Endothelial cell of umbilical vein (primary cell): Measurements from ENCODE around the gene NKAP. TPM values are rescaled to one million over a fixed set of nuclear protein-coding genes. Genes with fewer than 3 reads are reported as not detected.

Experiments
- BruUV-seq: library from RNA; stranded (reverse); fragments of 400-500 nt; replicated peaks from 2 replicates; lab custom pipeline; 2021; lab: Mats Ljungman, UMichigan
- CTCF ChIA-PET: fragments of 300-600, 350-600 bp; sonication (Branson Sonifier 250); formaldehyde crosslinking; loops from one replicate; lab custom pipeline; 2021; ENCODE audit warnings: antibody characterized with exemption, inconsistent platforms; lab: Charles Lee
- POLR2A ChIA-PET: fragments of 300-600, 350-600 bp; sonication (Branson Sonifier 250); formaldehyde crosslinking; loops from one replicate; lab custom pipeline; 2021; ENCODE audit warnings: antibody characterized with exemption, inconsistent platforms; lab: Charles Lee
- DNase-seq: peaks from one replicate; pipeline ENCODE4 v3.0.0-alpha.2; 2011; ENCODE audit warnings: low read depth, low spot score
- FAIRE-seq: peaks from 2 replicates; lab custom pipeline; 2011; peaks lifted over from hg19 to GRCh38; lab: Jason Lieb, UNC
- H2AFZ ChIP-seq: 2 replicates; pipeline ENCODE4 v1.6.0; 2012; ENCODE audit warnings: low read depth, low read length, control low read depth, inconsistent platforms
- H3K27ac ChIP-seq: 2 replicates; pipeline ENCODE4 v1.5.1; 2011; ENCODE audit warnings: low read depth, mild to moderate bottlenecking, control low read depth, low read length, moderate library complexity; ENCODE audit not compliant: insufficient read depth
- H3K27me3 ChIP-seq, 2 experiments: 2 replicates each; pipeline versions ENCODE4 v1.6.0 to v1.6.1; 2011; ENCODE audit warnings: low read length in 2 of 2, mixed read lengths in 1 of 2; ENCODE audit not compliant: control insufficient read depth in 2 of 2, insufficient read depth in 2 of 2
- H3K36me3 ChIP-seq, 2 experiments: 2 replicates in 1 of 2; 3 replicates in 1 of 2; pipeline ENCODE4 v1.5.1; 2011; ENCODE audit warnings: low read length in 2 of 2, mild to moderate bottlenecking in 1 of 2, moderate library complexity in 1 of 2; ENCODE audit not compliant: control insufficient read depth in 2 of 2, insufficient read depth in 2 of 2; ENCODE audit errors: extremely low read depth in 1 of 2
- H3K4me1 ChIP-seq: 3 replicates; pipeline ENCODE4 v1.5.1; 2011; ENCODE audit warnings: mild to moderate bottlenecking, low read length; ENCODE audit not compliant: control insufficient read depth, insufficient read depth; ENCODE audit errors: extremely low read depth
- H3K4me2 ChIP-seq: 2 replicates; pipeline ENCODE4 v1.6.1; 2011; ENCODE audit warnings: low read length, control low read depth, mixed read lengths; ENCODE audit not compliant: insufficient read depth
- H3K4me3 ChIP-seq, 3 experiments: fragments of 200-600 bp in 1 of 3; sonication (generic), shearing (Covaris generic) in 1 of 3; replicated peaks in 1 of 3; 2 replicates each; pipeline ENCODE4 v1.5.1; 2011 to 2016; ENCODE audit warnings: control low read depth in 3 of 3, low read length in 3 of 3, mild to moderate bottlenecking in 2 of 3, inconsistent platforms in 1 of 3, low read depth in 1 of 3, moderate library complexity in 1 of 3; ENCODE audit not compliant: insufficient read depth in 1 of 3
- H3K79me2 ChIP-seq: 2 replicates; pipeline ENCODE4 v1.6.0; 2012; ENCODE audit warnings: low read length, inconsistent platforms; ENCODE audit not compliant: control insufficient read depth, insufficient read depth
- H3K9ac ChIP-seq: replicated peaks from 2 replicates; pipeline ENCODE3; 2011; ENCODE audit warnings: low read length, control low read depth; ENCODE audit not compliant: insufficient read depth; ENCODE audit errors: extremely low read depth
- H3K9me1 ChIP-seq: replicated peaks from 3 replicates; pipeline ENCODE4 v1.6.0; 2011; ENCODE audit warnings: mild to moderate bottlenecking, low read length; ENCODE audit not compliant: control insufficient read depth, insufficient read depth; ENCODE audit errors: extremely low read depth
- H3K9me3 ChIP-seq: replicated peaks from 2 replicates; pipeline ENCODE4 v1.5.1; 2012; ENCODE audit warnings: low read length, inconsistent platforms; ENCODE audit not compliant: control insufficient read depth, insufficient read depth
- H4K20me1 ChIP-seq: replicated peaks from 2 replicates; pipeline ENCODE3; 2011; ENCODE audit warnings: mild to moderate bottlenecking, low read length; ENCODE audit not compliant: control insufficient read depth, insufficient read depth; ENCODE audit errors: extremely low read depth
- EZH2 ChIP-seq: IDR thresholded peaks from 2 replicates; pipeline ENCODE4 v1.6.1; 2012; ENCODE audit warnings: borderline replicate concordance, low read depth, mild to moderate bottlenecking, moderate library complexity, low read length, inconsistent platforms; ENCODE audit not compliant: severe bottlenecking
- FOS ChIP-seq: IDR thresholded peaks from 2 replicates; pipeline ENCODE4 v1.6.1; 2011; ENCODE audit warnings: mild to moderate bottlenecking, low read length, moderate library complexity, borderline replicate concordance; ENCODE audit not compliant: insufficient read depth
- MYC ChIP-seq: IDR thresholded peaks from one replicate; pipeline ENCODE4 v1.6.1; 2011; ENCODE audit warnings: mild to moderate bottlenecking, low read depth, low read length
- POLR2A ChIP-seq: IDR thresholded peaks from 2 replicates; pipeline ENCODE4 v1.6.1; 2012; ENCODE audit warnings: low read depth, mild to moderate bottlenecking, control low read depth, low read length
- POLR2AphosphoS5 ChIP-seq: IDR thresholded peaks from 2 replicates; pipeline ENCODE4 v1.6.1; 2012; ENCODE audit warnings: low read depth, mild to moderate bottlenecking, control low read depth, low read length, moderate library complexity; ENCODE audit not compliant: insufficient read depth
- dilution Hi-C: fragments of 300-500 bp; cut with MboI; formaldehyde crosslinking; loops from one replicate; pipeline ENCODE4 v1.15.0; 2019; ENCODE audit warnings: low sequenced_read_pairs; ENCODE audit not compliant: extremely low pct_ligation_motif_present
- intact Hi-C: fragments of 100-400 bp; cut with micrococcal nuclease; formaldehyde crosslinking; loops from one replicate; pipeline ENCODE4 v1.10.0; 2022
- polyA plus RNA-seq, 4 experiments: library from polyadenylated mRNA; depleted of rRNA in 3 of 4; stranded (reverse) in 3 of 4; unstranded in 1 of 4; fragments of >200 nt; gene quantifications; 2 replicates each; pipeline versions ENCODE4 v1.2.1 to v1.2.3, GENCODE V29; 2011 to 2012; ENCODE audit warnings: missing spikeins in 1 of 4
- total RNA-seq: library from RNA; stranded (reverse); gene quantifications from 2 replicates; pipeline ENCODE4 v1.2.3, GENCODE V29; 2021
- TF ChIP-seq, protein P1 (sequence below), 2 donors: IDR thresholded peaks; 1 replicate in 1 of 2; 2 replicates in 1 of 2; pipeline ENCODE4 v1.5.1; 2011; ENCODE audit warnings: low read length in 2 of 2, mild to moderate bottlenecking in 2 of 2, moderate library complexity in 2 of 2, control low read depth in 1 of 2, inconsistent platforms in 1 of 2, low read depth in 1 of 2; ENCODE audit not compliant: insufficient read depth in 1 of 2; ENCODE audit errors: extremely low read depth in 1 of 2
- TF ChIP-seq, protein P2 (sequence below): IDR thresholded peaks from 2 replicates; pipeline ENCODE4 v1.6.1; 2011; ENCODE audit not compliant: insufficient read depth, insufficient read length

Gene NKAP
- total and polyA plus RNA-seq, 2 donors (not counting 3 experiments of a cell fraction or from before 2014, with no cell fraction given), result 2.2 to 8.0 TPM

DNA sequence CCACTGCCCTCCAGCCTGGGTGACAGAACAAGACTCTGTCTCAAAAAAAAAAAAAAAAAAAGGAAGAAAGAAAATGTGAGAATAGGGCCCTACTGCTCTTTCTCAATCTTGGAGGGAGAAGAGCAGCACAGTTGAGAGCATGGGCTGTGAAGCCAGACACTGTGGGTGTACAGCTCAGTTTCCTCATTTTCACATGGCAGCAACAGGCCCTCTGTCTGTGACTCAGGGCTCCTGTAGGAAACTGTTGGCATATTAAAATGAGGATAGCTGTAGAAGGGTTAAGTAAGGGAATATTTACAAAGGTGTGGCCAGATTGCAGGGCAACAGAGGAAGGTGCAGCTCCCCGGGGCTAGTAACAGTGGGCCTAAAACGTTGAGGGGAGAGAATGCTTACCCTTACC is 44.4 kb downstream of the NKAP start:
- dilution Hi-C loops, result no loop called here
- Histone ChIP-seq H3K79me2 (no peaks in the 10 kb centered on the region), H3K27me3 (peaks cover 0 to 2% of the 10 kb centered on the region in 2 experiments), H3K4me2 (no peak overlapping the region), H3K27ac (no peak overlapping the region), H4K20me1 (no peaks in the 10 kb centered on the region), H2AFZ (no peak overlapping the region), H3K9ac (no peak overlapping the region), H3K9me3 (no peaks in the 10 kb centered on the region), H3K4me3 (no peak overlapping the region), H3K36me3 (no peaks in the 10 kb centered on the region), H3K9me1 (no peaks in the 10 kb centered on the region), H3K4me1 (no peaks in the 10 kb centered on the region)
- intact Hi-C loops, result no loop called here
- ChIA-PET POLR2A (no interaction called here), CTCF (no interaction called here)
- no peak for TF ChIP-seq MYC
- TF ChIP-seq FOS, result no peak
- TF ChIP-seq EZH2, result no peak
- no peak for TF ChIP-seq POLR2AphosphoS5
- TF ChIP-seq, protein P1, sequence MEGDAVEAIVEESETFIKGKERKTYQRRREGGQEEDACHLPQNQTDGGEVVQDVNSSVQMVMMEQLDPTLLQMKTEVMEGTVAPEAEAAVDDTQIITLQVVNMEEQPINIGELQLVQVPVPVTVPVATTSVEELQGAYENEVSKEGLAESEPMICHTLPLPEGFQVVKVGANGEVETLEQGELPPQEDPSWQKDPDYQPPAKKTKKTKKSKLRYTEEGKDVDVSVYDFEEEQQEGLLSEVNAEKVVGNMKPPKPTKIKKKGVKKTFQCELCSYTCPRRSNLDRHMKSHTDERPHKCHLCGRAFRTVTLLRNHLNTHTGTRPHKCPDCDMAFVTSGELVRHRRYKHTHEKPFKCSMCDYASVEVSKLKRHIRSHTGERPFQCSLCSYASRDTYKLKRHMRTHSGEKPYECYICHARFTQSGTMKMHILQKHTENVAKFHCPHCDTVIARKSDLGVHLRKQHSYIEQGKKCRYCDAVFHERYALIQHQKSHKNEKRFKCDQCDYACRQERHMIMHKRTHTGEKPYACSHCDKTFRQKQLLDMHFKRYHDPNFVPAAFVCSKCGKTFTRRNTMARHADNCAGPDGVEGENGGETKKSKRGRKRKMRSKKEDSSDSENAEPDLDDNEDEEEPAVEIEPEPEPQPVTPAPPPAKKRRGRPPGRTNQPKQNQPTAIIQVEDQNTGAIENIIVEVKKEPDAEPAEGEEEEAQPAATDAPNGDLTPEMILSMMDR (IDR thresholded peaks at IDR 0.05; ENCODE audit: extremely low read depth in 1 of 2, insufficient read depth in 1 of 2, low read depth in 1 of 2, low read length in 2 of 2), result no peak
- TF ChIP-seq, protein P2, sequence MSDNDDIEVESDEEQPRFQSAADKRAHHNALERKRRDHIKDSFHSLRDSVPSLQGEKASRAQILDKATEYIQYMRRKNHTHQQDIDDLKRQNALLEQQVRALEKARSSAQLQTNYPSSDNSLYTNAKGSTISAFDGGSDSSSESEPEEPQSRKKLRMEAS, result no peak
- no peak for TF ChIP-seq POLR2A
- BruUV-seq, result no TSS peak
- FAIRE-seq, result no peak
- no peak for DNase-seq
